ENCODE data around the gene PMFBP1. TPM values are rescaled to one million over a fixed set of nuclear protein-coding genes. Genes with fewer than 3 reads are reported as not detected.

The PMFBP1 gene
- total RNA-seq, 2 experiments from 2014 or later, result 1.4 to 1.6 TPM

- H3K9me3 ChIP-seq (ENCODE audit: control insufficient read depth in 1 of 2, insufficient read depth in 1 of 2, low read length in 2 of 2), result no peaks in the 10 kb centered on the region
- no peak overlapping the region for H3K4me3 ChIP-seq (ENCODE audit: low read length)
- H3K27ac ChIP-seq (ENCODE audit: low read depth in 1 of 2, low read length in 2 of 2), result no peak overlapping the region
- H3K36me3 Mint-ChIP-seq (ENCODE audit: low read depth), result no peaks in the 10 kb centered on the region
- TF ChIP-seq, protein P1, sequence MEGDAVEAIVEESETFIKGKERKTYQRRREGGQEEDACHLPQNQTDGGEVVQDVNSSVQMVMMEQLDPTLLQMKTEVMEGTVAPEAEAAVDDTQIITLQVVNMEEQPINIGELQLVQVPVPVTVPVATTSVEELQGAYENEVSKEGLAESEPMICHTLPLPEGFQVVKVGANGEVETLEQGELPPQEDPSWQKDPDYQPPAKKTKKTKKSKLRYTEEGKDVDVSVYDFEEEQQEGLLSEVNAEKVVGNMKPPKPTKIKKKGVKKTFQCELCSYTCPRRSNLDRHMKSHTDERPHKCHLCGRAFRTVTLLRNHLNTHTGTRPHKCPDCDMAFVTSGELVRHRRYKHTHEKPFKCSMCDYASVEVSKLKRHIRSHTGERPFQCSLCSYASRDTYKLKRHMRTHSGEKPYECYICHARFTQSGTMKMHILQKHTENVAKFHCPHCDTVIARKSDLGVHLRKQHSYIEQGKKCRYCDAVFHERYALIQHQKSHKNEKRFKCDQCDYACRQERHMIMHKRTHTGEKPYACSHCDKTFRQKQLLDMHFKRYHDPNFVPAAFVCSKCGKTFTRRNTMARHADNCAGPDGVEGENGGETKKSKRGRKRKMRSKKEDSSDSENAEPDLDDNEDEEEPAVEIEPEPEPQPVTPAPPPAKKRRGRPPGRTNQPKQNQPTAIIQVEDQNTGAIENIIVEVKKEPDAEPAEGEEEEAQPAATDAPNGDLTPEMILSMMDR (IDR thresholded peaks at IDR 0.05), result no peak
- ChIA-PET CTCF (no interaction called here), POLR2A (no interaction called here)
- intact Hi-C loops (cut with DNase I, micrococcal nuclease), result no loop called here
- H3K4me3 Mint-ChIP-seq, result no peak overlapping the region
- peaks cover 11% of the 10 kb centered on the region for H3K27me3 Mint-ChIP-seq
- no peaks in the 10 kb centered on the region for H3K9me3 Mint-ChIP-seq
- ATAC-seq (ENCODE audit: poor library complexity), result no peak
- no peak overlapping the region for H3K27ac Mint-ChIP-seq
- no peaks in the 10 kb centered on the region for H3K36me3 ChIP-seq (ENCODE audit: insufficient read depth, low read length)
- no peaks in the 10 kb centered on the region for H3K27me3 ChIP-seq (ENCODE audit: control insufficient read depth in 1 of 2, insufficient read depth in 2 of 2, low read length in 2 of 2)
- H3K4me1 Mint-ChIP-seq (ENCODE audit: low read depth), result peaks cover 6% of the 10 kb centered on the region
- H3K4me1 ChIP-seq (ENCODE audit: insufficient read depth, low read length), result no peaks in the 10 kb centered on the region
- no peak for DNase-seq
Observed at GRCh38 chr16:72198771-72199201, 26.8 kb upstream of the PMFBP1 start.

DNA sequence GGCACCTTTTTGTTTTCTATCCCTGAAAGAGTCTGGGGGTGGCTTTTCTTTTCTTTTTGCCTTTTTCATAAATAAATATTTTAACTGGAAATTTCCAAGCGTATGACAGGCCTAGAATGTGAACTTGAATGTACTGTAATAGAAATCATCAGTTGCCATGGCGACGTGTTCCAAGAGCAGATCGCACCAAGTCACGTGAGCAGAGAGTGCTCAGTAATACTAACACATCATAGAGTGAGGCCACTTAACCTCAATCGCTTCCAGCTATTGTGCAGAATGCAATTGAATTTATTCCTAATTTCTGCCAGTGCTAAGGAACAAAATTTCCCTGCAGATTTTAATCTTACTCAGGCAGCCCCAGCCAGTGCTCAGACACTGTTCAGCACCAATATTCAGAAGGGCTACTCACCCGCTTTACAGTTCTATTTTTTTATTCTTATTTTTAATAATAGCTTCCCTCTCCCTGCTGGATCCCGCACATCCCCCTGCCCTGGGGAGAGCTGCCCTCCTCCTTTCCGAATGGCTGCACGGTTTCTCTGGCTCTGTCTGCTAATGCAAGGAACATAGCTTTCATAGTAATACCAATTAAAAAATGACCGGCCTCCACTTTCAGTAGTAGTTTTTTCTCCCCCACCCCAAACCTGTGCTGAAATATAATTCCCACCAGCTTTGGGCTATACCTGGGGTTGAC lies 26.2 kb upstream of the PMFBP1 start:
- H3K9me3 Mint-ChIP-seq, result no peaks in the 10 kb centered on the region
- CTCF ChIA-PET, result no interaction called here

DNA sequence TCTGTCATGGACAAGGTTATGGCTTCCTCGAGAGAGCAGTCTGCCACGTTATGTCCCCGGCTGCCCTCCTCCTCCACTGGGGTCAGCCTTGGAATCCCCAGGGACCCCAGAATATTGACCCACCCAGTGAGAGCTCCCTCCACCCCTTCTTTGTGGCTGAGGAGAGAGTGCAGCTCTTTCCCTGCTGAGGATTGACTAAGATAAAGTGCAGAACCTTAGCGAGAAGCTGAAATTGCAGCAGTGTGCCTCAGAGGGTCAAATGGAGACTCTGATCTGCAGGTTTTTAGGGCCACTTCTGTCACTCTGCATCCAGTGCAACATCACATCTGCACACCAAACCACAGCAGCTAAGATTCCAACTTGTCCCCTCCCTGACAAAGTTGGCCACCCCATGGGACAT lies 25.6 kb upstream of the PMFBP1 start:
- ATAC-seq (ENCODE audit: poor library complexity), result no peak
- H3K9me3 Mint-ChIP-seq, result no peaks in the 10 kb centered on the region
- H3K36me3 Mint-ChIP-seq (ENCODE audit: low read depth), result no peaks in the 10 kb centered on the region
- no peaks in the 10 kb centered on the region for H3K27me3 ChIP-seq (ENCODE audit: control insufficient read depth in 1 of 2, insufficient read depth in 2 of 2, low read length in 2 of 2)
- POLR2A ChIA-PET, result no interaction called here
- no peak overlapping the region for H3K27ac Mint-ChIP-seq
- no peak overlapping the region for H3K4me3 Mint-ChIP-seq
- intact Hi-C loops (cut with DNase I, micrococcal nuclease), result no loop called here
- no peak overlapping the region for H3K27ac ChIP-seq (ENCODE audit: low read depth in 1 of 2, low read length in 2 of 2)
- no peaks in the 10 kb centered on the region for H3K9me3 ChIP-seq (ENCODE audit: control insufficient read depth in 1 of 2, insufficient read depth in 1 of 2, low read length in 2 of 2)
- no peak for DNase-seq
- CTCF ChIA-PET, result no interaction called here
- H3K4me1 Mint-ChIP-seq (ENCODE audit: low read depth), result no peaks in the 10 kb centered on the region
- H3K4me1 ChIP-seq (ENCODE audit: insufficient read depth, low read length), result no peaks in the 10 kb centered on the region
- H3K4me3 ChIP-seq (ENCODE audit: low read length), result no peak overlapping the region
- peaks cover 8% of the 10 kb centered on the region for H3K27me3 Mint-ChIP-seq
- H3K36me3 ChIP-seq (ENCODE audit: insufficient read depth, low read length), result no peaks in the 10 kb centered on the region
- TF ChIP-seq, protein P1 (IDR thresholded peaks at IDR 0.05), result no peak

More for the DNA sequence above, 26.2 kb upstream of the PMFBP1 start:
- Mint-ChIP-seq H3K27me3 (peaks cover 8% of the 10 kb centered on the region), H3K4me1 (ENCODE audit: low read depth) (no peaks in the 10 kb centered on the region), H3K36me3 (ENCODE audit: low read depth) (no peaks in the 10 kb centered on the region), H3K4me3 (no peak overlapping the region), H3K27ac (no peak overlapping the region)
- TF ChIP-seq, protein P1 (IDR thresholded peaks at IDR 0.05), result no peak
- Histone ChIP-seq H3K9me3 (ENCODE audit: control insufficient read depth in 1 of 2, insufficient read depth in 1 of 2, low read length in 2 of 2) (no peaks in the 10 kb centered on the region), H3K27me3 (ENCODE audit: control insufficient read depth in 1 of 2, insufficient read depth in 2 of 2, low read length in 2 of 2) (no peaks in the 10 kb centered on the region), H3K4me1 (ENCODE audit: insufficient read depth, low read length) (no peaks in the 10 kb centered on the region), H3K4me3 (ENCODE audit: low read length) (no peak overlapping the region), H3K27ac (ENCODE audit: low read depth in 1 of 2, low read length in 2 of 2) (no peak overlapping the region), H3K36me3 (ENCODE audit: insufficient read depth, low read length) (no peaks in the 10 kb centered on the region)
- intact Hi-C loops (cut with DNase I, micrococcal nuclease), result no loop called here
- no peak for ATAC-seq (ENCODE audit: poor library complexity)
- POLR2A ChIA-PET, result no interaction called here
- no peak for DNase-seq

Data from CD4-positive, alpha-beta T cell (primary cell).